Measurements from ENCODE around the gene MASP2. TPM values are rescaled to one million over a fixed set of nuclear protein-coding genes. Genes with fewer than 3 reads are reported as not detected.
"Not testable (repeated sequence)": the region's sequence is repeated elsewhere in the genome, so short reads cannot be mapped to it uniquely, and the experiment has no call there.

The MASP2 gene
- total RNA-seq, 4 donors from 2014 or later = not detected

DNA sequence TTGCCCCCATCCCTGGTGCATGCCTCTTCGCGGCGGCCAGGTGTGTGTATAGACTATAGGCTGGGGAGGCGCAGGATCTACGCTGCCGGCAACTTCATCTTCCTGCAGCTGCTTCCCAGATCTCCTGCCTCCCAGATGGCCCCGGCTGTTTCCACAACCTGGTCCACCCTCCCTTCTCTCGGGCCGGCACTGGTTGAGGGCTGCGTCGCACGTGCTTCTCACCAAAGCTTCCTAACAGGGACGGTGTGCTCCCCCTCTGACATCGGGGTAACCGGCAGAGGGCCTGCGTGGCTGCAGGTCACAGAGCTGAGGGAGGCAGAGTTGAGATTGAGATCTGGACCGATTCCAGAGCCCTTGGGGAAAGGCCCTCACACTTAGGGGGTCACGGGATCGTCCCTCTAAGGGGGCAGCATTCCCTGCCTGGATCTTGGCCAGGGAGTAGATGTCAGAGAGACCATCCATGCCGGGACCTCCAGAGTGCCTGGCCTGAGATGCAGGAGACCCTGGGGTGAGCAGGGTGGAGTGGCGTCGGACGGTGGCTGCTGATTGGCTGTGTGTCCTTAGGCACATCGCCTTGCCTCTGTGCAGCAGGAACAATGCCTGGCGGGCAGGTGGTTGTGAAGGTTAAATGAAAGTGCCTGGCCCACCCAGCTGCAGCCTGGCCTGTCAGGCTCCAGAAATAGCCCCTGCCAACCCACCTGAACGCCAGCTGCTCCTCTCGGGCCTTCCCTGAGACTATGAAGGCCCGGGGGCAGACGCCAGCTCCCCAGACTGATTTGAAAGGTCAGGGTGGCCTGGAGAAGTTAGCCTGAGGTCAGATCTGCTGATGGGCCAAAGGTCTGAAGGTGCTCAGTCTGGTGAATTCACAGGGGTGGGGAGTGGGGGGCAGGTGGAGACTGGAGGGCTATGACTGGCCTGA, 6.1 kb upstream of the MASP2 start:
- no peak overlapping the region for H3K27ac ChIP-seq
- intact Hi-C loops (cut with DNase I) = no loop called here
- 21 to 26% methylated on average over 23 to 24 of the region's 29 CpGs for WGBS, 2 donors
- no peaks in the 10 kb centered on the region for H3K9me3 ChIP-seq
- peaks cover 18 to 23% of the 10 kb centered on the region in 2 donors for H3K36me3 ChIP-seq
- TF ChIP-seq, protein P1, sequence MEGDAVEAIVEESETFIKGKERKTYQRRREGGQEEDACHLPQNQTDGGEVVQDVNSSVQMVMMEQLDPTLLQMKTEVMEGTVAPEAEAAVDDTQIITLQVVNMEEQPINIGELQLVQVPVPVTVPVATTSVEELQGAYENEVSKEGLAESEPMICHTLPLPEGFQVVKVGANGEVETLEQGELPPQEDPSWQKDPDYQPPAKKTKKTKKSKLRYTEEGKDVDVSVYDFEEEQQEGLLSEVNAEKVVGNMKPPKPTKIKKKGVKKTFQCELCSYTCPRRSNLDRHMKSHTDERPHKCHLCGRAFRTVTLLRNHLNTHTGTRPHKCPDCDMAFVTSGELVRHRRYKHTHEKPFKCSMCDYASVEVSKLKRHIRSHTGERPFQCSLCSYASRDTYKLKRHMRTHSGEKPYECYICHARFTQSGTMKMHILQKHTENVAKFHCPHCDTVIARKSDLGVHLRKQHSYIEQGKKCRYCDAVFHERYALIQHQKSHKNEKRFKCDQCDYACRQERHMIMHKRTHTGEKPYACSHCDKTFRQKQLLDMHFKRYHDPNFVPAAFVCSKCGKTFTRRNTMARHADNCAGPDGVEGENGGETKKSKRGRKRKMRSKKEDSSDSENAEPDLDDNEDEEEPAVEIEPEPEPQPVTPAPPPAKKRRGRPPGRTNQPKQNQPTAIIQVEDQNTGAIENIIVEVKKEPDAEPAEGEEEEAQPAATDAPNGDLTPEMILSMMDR (IDR thresholded peaks at IDR 0.05) = no peak
- TF ChIP-seq POLR2A (IDR thresholded peaks at IDR 0.05) = no peak
- H3K27me3 ChIP-seq = no peaks in the 10 kb centered on the region
- no peaks in the 10 kb centered on the region for H3K4me1 ChIP-seq
- H3K4me3 ChIP-seq (replicated peaks in 1 of 3) = no peak overlapping the region
- DNase-seq = no peak

DNA sequence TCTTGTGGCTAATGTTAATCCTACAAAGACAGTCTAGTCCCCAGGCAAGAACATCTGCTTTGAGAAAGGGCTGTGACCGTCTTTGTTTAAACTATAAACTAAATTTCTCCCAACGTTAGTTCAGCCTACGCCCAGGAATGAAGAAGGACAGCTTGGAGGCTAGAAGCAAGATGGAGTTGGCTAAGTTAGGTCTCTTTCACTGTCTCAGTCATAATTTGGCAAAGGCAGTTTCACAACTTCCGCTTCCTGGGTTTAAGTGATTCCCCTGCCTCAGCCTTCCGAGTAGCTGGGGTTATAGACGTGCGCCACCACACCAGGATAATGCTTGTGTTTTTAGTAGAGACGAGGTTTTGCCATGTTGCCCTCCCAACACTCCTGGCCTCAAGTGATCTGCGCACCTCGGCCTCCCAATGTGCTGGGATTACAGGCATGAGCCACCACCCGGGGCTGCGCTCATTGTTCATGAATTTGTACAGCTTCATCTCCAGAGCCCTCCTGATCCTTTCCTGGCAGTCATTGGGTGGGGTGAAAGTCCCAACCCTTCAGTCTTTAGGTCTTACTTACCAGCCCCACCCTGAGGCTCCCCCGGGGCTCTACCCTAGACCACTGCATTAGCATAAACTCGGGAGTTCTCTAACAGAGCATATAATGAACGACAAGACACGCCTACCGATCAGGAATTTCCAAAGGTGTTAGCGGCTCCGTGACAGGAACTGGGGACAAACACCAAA, 4.9 kb upstream of the MASP2 start:
- no peak for DNase-seq
- Histone ChIP-seq H3K9me3 (no peaks in the 10 kb centered on the region), H3K4me1 (no peaks in the 10 kb centered on the region), H3K36me3 (peaks cover 15 to 22% of the 10 kb centered on the region in 2 donors), H3K27ac (no peak overlapping the region), H3K27me3 (no peaks in the 10 kb centered on the region), H3K4me3 (replicated peaks in 1 of 3) (no peak overlapping the region)
- intact Hi-C loops (cut with DNase I) = no loop called here
- WGBS, 2 donors = 55 to 62% methylated on average over 19 of the region's 19 CpGs
- TF ChIP-seq, protein P1 (IDR thresholded peaks at IDR 0.05) = no peak
- no peak for TF ChIP-seq POLR2A (IDR thresholded peaks at IDR 0.05)

DNA sequence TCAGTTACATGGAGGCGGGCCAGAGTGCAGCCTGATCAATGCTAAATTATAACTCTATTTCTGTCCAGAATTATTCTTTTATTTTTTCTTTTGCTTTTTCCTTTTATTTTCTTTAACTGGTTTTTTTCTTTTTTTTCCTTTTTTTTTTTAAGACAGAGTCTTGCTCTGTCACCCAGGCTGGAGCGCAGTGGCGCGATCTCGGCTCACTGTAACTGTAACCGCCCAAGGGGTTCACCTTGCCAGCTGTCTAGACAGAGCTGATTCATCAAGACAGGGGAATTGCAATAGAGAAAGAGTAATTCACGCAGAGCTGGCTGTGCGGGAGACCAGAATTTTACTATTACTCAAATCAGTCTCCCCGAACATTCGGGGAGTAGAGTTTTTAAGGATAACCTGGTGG, 4.1 kb upstream of the MASP2 start:
- H3K4me1 ChIP-seq; H3K27ac ChIP-seq; intact Hi-C loops (cut with DNase I); H3K4me3 ChIP-seq (replicated peaks in 1 of 3); DNase-seq; H3K27me3 ChIP-seq; H3K9me3 ChIP-seq: not testable (repeated sequence)
- peaks cover 7 to 14% of the 10 kb centered on the region in 2 donors for H3K36me3 ChIP-seq
- WGBS, 2 donors = 87 to 92% methylated on average over 10 of the region's 10 CpGs

DNA sequence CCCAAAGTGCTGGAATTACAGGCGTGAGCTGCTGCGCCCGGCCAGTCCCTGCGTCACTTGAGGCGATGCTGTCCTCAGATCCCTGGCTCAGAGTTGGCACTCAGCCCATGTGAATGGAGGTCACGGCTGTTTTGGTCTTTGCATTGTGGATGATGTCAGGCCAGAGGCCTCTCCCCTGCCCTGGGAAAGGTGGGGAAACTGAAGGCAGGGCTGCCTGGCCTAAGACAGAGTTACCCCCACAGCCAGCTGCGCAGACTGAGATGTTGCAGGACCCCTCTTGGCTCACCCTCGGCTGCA, 821 bp downstream of the MASP2 start:
- H3K4me3 ChIP-seq (replicated peaks in 1 of 3) = no peak overlapping the region
- TF ChIP-seq, protein P1 (IDR thresholded peaks at IDR 0.05) = no peak
- no peak for TF ChIP-seq POLR2A (IDR thresholded peaks at IDR 0.05)

DNA sequence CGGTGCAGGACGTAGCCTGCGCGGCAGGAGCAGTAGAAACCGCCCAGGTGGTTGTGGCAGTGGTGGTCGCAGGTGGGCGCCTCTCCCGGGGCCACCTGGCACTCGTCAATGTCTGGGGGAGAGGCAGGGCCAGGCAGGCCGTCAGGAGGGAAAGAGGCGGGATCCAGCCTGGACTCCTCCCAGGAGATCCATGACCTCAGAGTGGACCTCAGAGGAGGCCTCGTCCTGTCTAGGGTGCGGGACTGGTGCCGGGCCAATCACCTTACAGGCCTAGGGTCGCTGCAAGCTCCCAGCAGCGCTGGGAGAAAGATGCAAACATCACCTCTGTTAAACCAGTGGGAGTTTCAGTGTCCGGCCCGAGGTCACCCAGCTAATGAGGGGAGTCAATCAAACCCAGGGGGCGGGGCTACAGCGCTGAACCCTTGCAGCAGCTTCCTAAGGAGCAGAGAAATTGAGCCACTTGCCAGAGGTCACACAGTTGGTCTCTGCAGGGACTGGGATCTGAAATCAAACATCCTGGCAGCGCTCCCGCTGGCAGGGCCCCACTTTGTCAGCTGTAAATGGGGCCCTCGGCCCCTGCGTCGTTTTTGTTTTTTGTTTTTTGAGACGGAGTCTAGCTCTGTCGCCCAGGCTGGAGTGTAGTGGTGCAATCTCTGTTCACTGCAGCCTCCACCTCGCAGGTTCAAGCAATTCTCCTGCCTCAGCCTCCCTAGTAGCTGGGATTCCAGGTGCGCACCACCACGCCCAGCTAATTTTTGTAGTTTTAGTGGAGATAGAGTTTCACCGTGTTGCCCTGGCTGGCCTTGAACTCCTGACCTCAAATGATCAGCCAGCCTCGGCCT, 1.4 kb downstream of the MASP2 start:
- H3K27ac ChIP-seq = no peak overlapping the region
- no peaks in the 10 kb centered on the region for H3K36me3 ChIP-seq
- DNase-seq = no peak
- WGBS, 2 donors = 54 to 66% methylated on average over 16 to 28 of the region's 32 CpGs
- H3K9me3 ChIP-seq = no peaks in the 10 kb centered on the region
- TF ChIP-seq, protein P1 (IDR thresholded peaks at IDR 0.05) = no peak
- TF ChIP-seq POLR2A (IDR thresholded peaks at IDR 0.05) = no peak
- intact Hi-C loops (cut with DNase I) = no loop called here
- H3K27me3 ChIP-seq = no peaks in the 10 kb centered on the region
- H3K4me1 ChIP-seq = no peaks in the 10 kb centered on the region
- H3K4me3 ChIP-seq (replicated peaks in 1 of 3) = no peak overlapping the region

More for the DNA sequence above, 821 bp downstream of the MASP2 start:
- Histone ChIP-seq H3K36me3 (no peaks in the 10 kb centered on the region), H3K27ac (no peak overlapping the region), H3K9me3 (no peaks in the 10 kb centered on the region), H3K4me1 (no peaks in the 10 kb centered on the region), H3K27me3 (no peaks in the 10 kb centered on the region)
- no peak for DNase-seq
- intact Hi-C loops (cut with DNase I) = no loop called here
- WGBS, 2 donors = 92 to 100% methylated on average over 7 of the region's 8 CpGs

Measured in thyroid gland (tissue), 4 donors.